GM13977 (cell line): ENCODE data around the gene SARDH.

Experiments
- DNase-seq: peaks from one replicate; pipeline ENCODE4 v3.0.0; 2012; ENCODE audit warnings: low spot score
- CTCF ChIP-seq: IDR thresholded peaks from 2 replicates; pipeline ENCODE4 v1.5.1; 2012; ENCODE audit warnings: mild to moderate bottlenecking, control low read depth; ENCODE audit not compliant: insufficient read depth; ENCODE audit errors: extremely low read depth, missing control alignments
- in situ Hi-C: fragments of 300-500 bp; cut with MboI; formaldehyde crosslinking; loops from one replicate; pipeline ENCODE4 v1.12.0; 2022; ENCODE audit warnings: low sequenced_read_pairs, low pct_unique_long_range_greater_than_20kb, mixed read lengths, inconsistent platforms; ENCODE audit not compliant: unreplicated experiment

Gene SARDH

GRCh38 chr9:133707763-133708245 is 30.3 kb downstream of the SARDH start:
- no peak for DNase-seq
- no peak for TF ChIP-seq CTCF
- in situ Hi-C loops: no loop called here

- in situ Hi-C loops: no loop called here
- no peak for TF ChIP-seq CTCF
- no peak for DNase-seq
These were observed 30.9 kb downstream of the SARDH start for GRCh38 chr9:133707065-133707762.

GRCh38 chr9:133706307-133707050 is 31.7 kb downstream of the SARDH start:
- no peak for DNase-seq
- TF ChIP-seq CTCF: no peak
- in situ Hi-C loops: no loop called here

GRCh38 chr9:133705576-133705975 is 32.6 kb downstream of the SARDH start:
- TF ChIP-seq CTCF: no peak
- in situ Hi-C loops: no loop called here
- no peak for DNase-seq

- DNase-seq: no peak
- no peak for TF ChIP-seq CTCF
- in situ Hi-C loops: no loop called here
These were observed 33.4 kb downstream of the SARDH start for GRCh38 chr9:133704711-133705181.

- no peak for DNase-seq
- no peak for TF ChIP-seq CTCF
- in situ Hi-C loops: no loop called here
These were observed 34.4 kb downstream of the SARDH start for GRCh38 chr9:133703591-133704399.
